OCI-LY7 (cell line): ENCODE results near the gene HS3ST5.

Source experiments
- CTCF ChIP-seq: fragments of 200-600 bp; sonication (generic); conservative IDR thresholded peaks from 2 replicates; pipeline ENCODE4 v1.5.1; 2014; ENCODE audit warnings: mild to moderate bottlenecking, antibody characterized with exemption, low read length, moderate library complexity, mixed read lengths
- EZH2phosphoT487 ChIP-seq: fragments of 200-600 bp; sonication (generic); IDR thresholded peaks from 2 replicates; pipeline ENCODE4 v1.6.1; 2018; ENCODE audit warnings: low read depth, borderline replicate concordance, mild to moderate bottlenecking, mixed run types, antibody characterized with exemption, low read length, moderate library complexity, mixed read lengths

- TF ChIP-seq CTCF (no peak), EZH2phosphoT487 (no peak)
These were observed 274.1 kb downstream of the HS3ST5 start for GRCh38 chr6:114068771-114069170.
